ENCODE results near the gene PIK3C2B. TPM values are rescaled to one million over a fixed set of nuclear protein-coding genes. Genes with fewer than 3 reads are reported as not detected.

The PIK3C2B gene
- total RNA-seq, 2 donors from 2014 or later: 13.1 to 19.4 TPM

DNA sequence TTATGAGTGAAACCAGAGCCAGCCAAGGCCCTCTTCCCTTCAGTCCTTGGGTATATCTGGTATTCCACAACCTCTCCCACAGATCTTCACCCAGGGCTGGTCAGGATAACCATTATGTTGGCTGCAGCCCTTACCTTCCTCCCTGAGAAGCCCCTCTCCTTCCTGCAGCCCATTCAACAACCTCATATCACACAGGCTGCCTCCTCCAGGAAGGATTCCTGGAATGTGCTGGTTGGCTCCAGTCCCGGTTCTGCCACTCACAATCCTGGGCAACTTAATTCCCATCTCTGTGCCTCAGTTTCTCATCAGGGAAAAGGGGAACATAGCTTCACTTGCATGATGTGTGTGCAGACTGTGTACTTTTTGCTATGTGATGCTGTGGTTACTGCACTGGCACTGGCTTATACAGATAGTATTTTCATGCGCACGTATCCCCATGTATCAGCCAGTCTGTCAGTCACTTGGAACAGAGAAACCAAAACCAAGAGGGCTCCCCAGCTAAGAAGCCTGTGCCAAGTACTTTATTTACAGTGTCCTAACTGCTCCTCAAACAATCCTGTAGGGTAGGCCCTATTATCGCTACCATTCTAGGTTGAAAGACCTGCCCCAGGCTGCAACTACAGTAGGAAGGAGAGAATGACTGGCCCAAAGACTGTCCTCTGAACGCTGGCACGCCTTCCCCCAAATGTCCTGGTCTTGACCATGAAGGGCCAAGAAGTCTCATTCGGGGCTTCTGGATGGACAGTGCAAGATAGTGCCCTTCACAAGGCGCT lies 43.1 kb downstream of the PIK3C2B start:
- Histone ChIP-seq H3K36me3 (peaks cover 39% of the 10 kb centered on the region), H3K9me3 (no peaks in the 10 kb centered on the region), H3K27ac (peak overlapping the region; percentile 81 to 82), H3K4me3 (no peak overlapping the region), H3K27me3 (no peaks in the 10 kb centered on the region), H3K4me1 (peaks cover 0 to 40% of the 10 kb centered on the region in 2 donors)
- no peak for DNase-seq (ENCODE audit: low spot score)
- TF ChIP-seq, protein P1, sequence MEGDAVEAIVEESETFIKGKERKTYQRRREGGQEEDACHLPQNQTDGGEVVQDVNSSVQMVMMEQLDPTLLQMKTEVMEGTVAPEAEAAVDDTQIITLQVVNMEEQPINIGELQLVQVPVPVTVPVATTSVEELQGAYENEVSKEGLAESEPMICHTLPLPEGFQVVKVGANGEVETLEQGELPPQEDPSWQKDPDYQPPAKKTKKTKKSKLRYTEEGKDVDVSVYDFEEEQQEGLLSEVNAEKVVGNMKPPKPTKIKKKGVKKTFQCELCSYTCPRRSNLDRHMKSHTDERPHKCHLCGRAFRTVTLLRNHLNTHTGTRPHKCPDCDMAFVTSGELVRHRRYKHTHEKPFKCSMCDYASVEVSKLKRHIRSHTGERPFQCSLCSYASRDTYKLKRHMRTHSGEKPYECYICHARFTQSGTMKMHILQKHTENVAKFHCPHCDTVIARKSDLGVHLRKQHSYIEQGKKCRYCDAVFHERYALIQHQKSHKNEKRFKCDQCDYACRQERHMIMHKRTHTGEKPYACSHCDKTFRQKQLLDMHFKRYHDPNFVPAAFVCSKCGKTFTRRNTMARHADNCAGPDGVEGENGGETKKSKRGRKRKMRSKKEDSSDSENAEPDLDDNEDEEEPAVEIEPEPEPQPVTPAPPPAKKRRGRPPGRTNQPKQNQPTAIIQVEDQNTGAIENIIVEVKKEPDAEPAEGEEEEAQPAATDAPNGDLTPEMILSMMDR (IDR thresholded peaks at IDR 0.05): no peak

- Histone ChIP-seq H3K9me3 (no peaks in the 10 kb centered on the region), H3K4me3 (peak overlapping the region; percentile 1 to 31), H3K4me1 (peaks cover 0 to 46% of the 10 kb centered on the region in 2 donors), H3K27me3 (no peaks in the 10 kb centered on the region), H3K36me3 (peaks cover 37% of the 10 kb centered on the region), H3K27ac (peak overlapping the region; percentile 81 to 82)
- no peak for DNase-seq (ENCODE audit: low spot score)
- TF ChIP-seq, protein P1 (IDR thresholded peaks at IDR 0.05): no peak
Observed at GRCh38 chr1:204450461-204451257, 43.9 kb downstream of the PIK3C2B start.

- Histone ChIP-seq H3K4me1 (peaks cover 0 to 46% of the 10 kb centered on the region in 2 donors), H3K4me3 (peak overlapping the region; percentile 1 to 31), H3K36me3 (peaks cover 38% of the 10 kb centered on the region)
Observed at GRCh38 chr1:204449678-204450280, 44.8 kb downstream of the PIK3C2B start.

GRCh38 chr1:204448991-204449677 lies 45.5 kb downstream of the PIK3C2B start:
- Histone ChIP-seq H3K27me3 (no peaks in the 10 kb centered on the region), H3K9me3 (no peaks in the 10 kb centered on the region), H3K27ac (peak overlapping the region; percentile 81 to 82), H3K4me1 (peaks cover 0 to 49% of the 10 kb centered on the region in 2 donors), H3K36me3 (peaks cover 37% of the 10 kb centered on the region), H3K4me3 (peak overlapping the region in 1 of 2 donors; percentile 31)
- DNase-seq (ENCODE audit: low spot score): no peak
- TF ChIP-seq, protein P1 (IDR thresholded peaks at IDR 0.05): no peak

More at GRCh38 chr1:204449678-204450280, 44.8 kb downstream of the PIK3C2B start:
- H3K9me3 ChIP-seq: no peaks in the 10 kb centered on the region
- peak overlapping the region; percentile 81 to 82 for H3K27ac ChIP-seq
- no peak for DNase-seq (ENCODE audit: low spot score)
- TF ChIP-seq, protein P1 (IDR thresholded peaks at IDR 0.05): no peak
- H3K27me3 ChIP-seq: no peaks in the 10 kb centered on the region

DNA sequence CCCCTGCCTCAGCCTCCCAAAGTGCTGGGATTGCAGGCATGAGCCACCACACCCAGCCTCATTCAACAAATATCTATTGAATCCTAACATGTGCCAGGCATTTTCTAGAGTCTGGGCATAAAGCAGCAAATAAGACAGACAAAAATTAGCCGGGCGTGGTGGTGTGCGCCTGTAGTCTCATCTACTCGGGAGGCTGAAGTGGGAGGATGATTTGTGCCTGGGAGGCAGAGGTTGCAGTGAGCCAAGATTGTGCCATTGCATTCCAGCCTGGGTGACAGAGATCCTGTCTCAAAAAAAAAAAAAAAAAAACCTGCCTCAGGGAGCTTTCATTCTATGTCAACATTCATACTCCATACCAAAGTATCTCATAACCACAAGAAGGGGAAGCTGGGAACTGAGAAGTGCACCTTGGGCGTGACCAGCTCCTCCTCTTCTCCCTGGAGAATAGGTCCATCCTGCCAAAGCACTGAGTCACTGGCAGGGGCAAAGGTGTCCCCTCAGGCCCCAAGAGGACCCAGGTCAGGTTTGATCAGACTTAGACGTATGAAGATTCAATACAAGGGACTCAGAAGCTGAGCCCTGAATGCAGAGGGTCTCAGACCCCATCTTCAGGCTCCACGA lies 46.2 kb downstream of the PIK3C2B start:
- Histone ChIP-seq H3K9me3 (no peaks in the 10 kb centered on the region), H3K36me3 (peaks cover 40% of the 10 kb centered on the region), H3K27me3 (no peaks in the 10 kb centered on the region), H3K4me3 (no peak overlapping the region), H3K27ac (peak overlapping the region; percentile 21 to 82), H3K4me1 (peaks cover 0 to 56% of the 10 kb centered on the region in 2 donors)
- DNase-seq (ENCODE audit: low spot score): no peak
- TF ChIP-seq, protein P1 (IDR thresholded peaks at IDR 0.05): no peak

All from right atrium auricular region (tissue), 2 donors.